Endometrial microvascular endothelial cells (primary cell): ENCODE data around the gene TMEM9B. TPM values are rescaled to one million over a fixed set of nuclear protein-coding genes. Genes with fewer than 3 reads are reported as not detected.
"Not testable (repeated sequence)": the region's sequence is repeated elsewhere in the genome, so short reads cannot be mapped to it uniquely, and the experiment has no call there.

Source experiments
- in situ Hi-C: cut with HindIII; loops from 2 replicates; pipeline ENCODE4 v1.10.0; 2017; ENCODE audit warnings: low sequenced_read_pairs, low pct_unique_long_range_greater_than_20kb; ENCODE audit errors: inconsistent ontology term
- total RNA-seq: library from RNA; depleted of rRNA; stranded (reverse); fragments of >200 nt; gene quantifications from one replicate; pipeline ENCODE4 v1.2.3, GENCODE V29; 2015; ENCODE audit errors: inconsistent ontology term

The TMEM9B gene
- 33.6 TPM for total RNA-seq

DNA sequence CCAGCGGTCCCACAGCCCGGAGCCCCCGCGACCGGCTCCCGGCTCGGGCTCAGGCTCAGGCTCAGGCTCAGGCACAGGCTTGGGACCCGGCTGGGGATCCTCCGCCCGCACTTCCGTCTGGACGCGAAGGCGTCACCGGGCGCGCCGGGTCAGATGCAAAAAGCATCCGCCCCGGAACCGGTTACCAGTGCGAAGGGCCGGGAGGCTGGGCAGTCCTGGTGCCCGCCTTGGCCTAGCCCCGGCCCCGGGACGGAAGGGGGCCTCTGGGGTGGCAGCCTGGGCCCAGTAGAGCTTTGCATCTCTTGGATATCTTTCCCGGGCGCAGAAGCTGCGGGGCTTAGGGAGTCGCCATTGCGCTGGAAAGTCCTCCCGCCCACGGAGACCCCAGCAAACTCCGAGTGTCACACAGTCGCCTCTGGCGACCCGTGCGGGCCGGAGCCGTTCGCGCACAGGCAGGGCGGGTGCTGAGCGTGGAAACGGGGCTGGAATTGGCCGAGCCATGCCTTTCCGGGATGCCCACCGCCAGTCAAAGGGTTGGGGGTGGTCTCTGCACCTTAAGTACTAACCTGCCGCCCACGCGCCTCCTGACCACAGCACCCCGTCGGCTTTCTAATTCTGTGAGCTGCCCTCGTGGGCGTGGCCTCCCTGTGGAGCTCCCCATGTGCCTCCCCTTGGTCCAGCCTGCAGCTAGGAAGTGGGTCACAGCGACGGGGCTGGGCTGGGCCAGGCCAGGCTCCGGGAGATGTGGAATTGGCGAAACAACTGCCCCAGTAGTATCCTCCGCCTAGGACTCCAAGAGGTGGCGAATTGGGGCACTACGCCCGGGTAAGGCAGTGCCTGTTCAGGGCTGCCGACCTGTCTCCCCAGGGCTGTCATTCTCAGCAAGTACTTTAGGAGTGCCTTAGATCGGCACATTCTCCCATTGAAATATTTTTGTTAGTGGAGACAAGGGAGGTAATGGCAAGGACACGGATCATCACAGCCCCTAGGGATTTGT lies at the start of gene TMEM9B:
TMEM9B (minus strand) TSS at position 119 of the 997 bp plus-strand sequence. CDS start 129 bp downstream, outside the sequence.
- in situ Hi-C loops: no loop called here

DNA sequence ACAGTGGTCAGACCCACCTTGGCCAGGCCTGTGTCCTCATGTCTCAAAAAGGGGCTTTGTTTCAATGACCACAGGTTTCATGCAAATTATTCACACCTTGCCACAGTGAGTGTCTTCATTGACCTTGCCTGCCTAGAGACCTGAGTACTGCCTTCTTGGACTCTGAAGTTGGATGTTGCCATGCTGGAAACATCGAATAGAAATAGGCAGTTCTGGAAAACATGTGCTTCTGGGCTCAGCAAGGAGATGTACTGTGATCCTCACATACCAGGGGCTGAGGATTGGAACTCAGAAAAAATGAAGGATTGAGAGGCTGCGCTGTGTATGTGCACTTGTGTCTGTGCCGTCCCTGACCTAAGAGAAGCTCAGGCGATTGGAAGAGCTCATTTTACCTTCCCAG lies 49.1 kb upstream of the TMEM9B start:
- in situ Hi-C loops: loop anchor here (25.0 kb wide), 1 partner anchor 124 kb away; no protein-coding TSS in a partner anchor

DNA sequence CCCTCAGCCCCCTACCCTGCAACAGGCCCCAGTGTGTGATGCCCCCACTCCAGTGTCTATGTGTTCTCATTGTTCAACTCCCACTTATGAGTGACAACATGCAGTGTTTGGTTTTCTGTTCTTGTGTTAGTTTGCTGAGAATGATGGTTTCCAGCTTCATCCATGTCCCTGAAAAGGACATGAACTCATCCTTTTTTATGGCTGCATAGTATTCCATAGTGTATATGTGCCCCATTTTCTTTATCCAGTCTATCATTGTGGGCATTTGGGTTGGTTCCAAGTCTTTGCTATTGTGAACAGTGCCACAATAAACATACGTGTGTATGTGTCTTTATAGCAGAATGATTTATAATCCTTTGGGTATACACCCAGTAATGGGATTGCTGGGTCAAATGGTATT lies 45.3 kb upstream of the TMEM9B start:
- in situ Hi-C loops: loop anchor here (25.0 kb wide), 1 partner anchor 128 kb away; no protein-coding TSS in a partner anchor

DNA sequence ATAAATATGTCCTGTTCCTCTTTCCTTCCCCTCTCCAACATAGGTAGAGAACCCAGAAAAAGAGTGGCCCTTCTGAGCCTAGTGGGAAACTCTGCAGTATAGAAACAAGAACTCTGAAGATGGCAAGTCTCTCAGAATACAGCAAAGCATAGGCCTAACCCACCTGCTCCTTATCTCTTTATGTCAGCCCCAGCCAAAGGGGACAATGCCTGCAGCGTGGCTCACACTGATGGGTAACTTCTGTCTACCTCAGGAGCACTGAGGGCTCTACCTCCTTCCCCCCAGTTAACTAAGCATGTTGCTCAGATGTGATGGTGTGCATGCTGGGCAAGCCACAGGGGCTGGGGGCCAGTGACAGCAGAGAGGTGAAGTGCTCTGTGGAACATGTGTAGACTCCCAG lies 44.4 kb upstream of the TMEM9B start:
- in situ Hi-C loops: loop anchor here (25.0 kb wide), 1 partner anchor 129 kb away; no protein-coding TSS in a partner anchor

DNA sequence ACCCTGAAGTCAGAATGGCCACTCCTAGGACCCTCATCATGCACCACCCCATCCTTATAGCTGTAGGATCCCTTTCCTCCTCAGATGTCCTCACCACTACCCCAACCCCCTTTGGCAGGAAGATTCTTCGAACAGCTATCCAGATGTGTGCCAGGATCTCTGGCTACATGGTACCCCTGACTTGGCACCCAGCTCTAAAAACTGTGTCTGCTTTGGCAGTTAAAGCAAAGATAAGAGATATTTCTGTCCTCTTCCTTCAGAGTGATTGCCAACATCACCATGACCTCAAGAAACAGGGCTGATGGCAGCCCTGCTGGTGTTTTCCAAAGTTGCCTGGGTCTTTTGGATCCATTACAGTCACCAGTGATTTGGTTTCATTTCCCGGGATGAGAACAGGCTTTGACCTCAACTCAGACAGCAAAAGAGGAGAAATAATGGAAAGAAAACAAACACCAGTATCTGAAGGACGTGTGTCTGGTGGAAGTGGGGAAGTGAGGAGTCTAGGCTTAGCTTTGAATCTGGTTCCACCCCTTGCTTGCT lies 43.8 kb upstream of the TMEM9B start:
- in situ Hi-C loops: loop anchor here (25.0 kb wide), 1 partner anchor 129 kb away; no protein-coding TSS in a partner anchor

DNA sequence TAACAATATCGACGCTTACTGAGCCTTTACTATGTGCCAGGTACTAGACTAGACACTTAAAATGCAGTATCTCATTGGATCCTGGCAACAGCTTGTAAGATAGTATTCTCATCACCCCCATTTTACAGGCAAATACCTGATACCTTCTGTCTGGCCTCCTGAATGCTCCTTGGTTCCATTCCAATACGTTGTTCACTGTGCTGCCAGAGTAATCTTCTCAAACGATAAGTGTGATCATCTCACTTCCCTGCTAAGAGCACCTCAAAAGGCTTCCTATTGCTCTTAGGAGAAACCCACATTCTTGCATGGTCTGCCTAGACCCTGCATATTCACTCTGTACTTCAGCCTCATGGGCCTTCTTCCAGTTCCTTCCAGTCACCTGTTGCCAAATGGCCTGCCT lies 40.8 kb upstream of the TMEM9B start:
- in situ Hi-C loops: loop anchor here (25.0 kb wide), 1 partner anchor 132 kb away; no protein-coding TSS in a partner anchor

DNA sequence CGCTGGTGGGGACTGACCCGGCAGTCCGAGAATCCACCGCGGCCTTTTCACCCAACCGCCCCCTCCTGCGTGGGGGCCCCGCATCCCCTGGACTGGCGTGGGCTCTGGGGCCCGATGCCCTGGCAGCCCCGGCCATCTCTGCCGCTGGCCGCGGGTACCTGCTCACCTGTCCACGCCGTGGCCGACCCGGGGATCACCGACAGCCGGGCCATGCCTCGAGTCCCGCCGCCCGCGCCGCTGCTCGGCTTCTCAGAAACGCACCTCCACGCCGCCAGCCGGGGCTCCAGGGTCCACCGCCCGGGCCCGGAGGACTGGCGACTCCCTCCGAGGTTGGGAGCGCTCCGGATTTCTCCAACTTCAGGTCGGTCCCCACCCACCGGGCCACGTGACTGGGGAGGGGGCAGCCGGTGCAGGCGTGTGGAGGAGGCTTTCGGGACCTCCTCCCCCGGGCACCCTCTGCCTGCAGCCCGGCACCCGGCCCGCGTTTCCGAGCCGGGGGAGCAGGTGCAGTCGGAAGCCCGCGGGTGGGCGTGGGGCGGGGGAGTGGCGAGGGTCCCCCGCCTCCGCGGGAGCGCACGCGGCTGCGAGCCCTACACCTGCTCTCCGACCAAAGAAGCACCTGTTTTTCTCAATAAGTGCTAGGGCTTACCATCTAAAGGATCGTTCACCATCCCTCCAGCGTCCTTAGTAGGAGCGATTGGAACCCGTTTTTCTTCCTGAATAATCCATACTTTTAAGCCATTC lies 40.1 kb upstream of the TMEM9B start:
- in situ Hi-C loops: loop anchor here (25.0 kb wide), 1 partner anchor 133 kb away; no protein-coding TSS in a partner anchor

DNA sequence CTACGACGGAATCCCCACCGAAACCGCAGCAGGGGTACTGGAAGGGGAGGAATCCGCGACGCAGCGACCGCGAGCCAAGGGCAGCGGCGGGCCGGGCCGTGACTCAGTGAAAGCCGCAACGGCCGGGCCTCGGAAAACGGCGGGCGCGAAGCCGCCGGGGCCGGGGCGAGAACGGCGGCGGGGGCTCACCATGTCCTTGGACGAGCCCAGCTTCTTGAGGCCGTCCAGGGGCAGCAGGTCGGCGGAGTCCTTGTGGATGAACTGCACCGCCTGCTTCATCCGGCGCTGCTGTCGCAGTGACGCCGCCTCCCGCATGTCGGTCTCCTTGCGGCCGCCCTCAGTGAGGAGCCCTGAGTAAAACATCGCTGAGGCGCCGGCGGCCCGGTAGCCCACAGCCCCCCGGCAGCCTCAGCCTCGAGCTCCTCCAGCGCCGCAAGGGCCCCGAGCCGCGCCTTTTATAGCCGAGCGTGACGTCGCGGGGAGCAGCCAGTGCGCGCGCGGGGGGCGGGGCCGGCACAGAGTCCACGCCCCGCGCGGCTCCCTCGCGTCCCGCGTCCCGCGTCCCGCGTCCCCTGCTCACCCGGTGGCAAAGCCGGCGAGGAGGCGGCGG lies 39.4 kb upstream of the TMEM9B start, which contains the start of gene NRIP3:
NRIP3 (minus strand) TSS at position 429 of the 610 bp plus-strand sequence; CDS start at position 363, 66 bp downstream.
- in situ Hi-C loops: loop anchor here (25.0 kb wide), 1 partner anchor 134 kb away; no protein-coding TSS in a partner anchor

DNA sequence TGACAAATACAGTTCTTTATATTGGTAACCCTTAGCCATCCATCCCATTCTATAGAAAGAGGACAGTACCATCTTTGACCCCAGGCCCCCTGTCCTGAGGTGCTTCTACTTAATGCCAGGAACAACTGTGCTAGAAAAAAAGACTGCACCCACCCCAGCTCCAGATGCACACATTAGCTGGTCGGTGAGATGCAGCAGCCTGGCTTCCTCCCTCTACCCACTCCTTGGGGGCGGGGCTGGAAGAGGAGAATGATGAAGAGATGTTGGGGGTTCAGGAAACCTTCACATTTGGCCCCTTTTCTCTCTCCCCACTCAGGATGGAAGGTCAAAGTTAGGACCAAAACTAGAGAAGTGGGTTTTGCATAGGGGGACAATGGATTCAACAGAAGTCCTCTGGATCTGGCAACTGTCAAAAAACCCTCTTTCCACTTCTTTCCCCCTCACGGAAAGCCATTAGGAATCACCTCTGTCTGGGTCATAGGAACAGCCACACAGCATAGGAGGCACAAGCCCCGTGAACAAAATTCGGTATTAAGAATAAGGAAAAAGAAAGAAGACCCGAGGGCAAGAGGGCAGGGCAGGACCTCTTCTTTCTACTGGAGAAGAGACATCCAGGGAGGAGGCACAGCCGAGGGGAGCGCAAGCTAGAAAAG lies 38.8 kb upstream of the TMEM9B start:
- in situ Hi-C loops: loop anchor here (25.0 kb wide), 1 partner anchor 134 kb away; no protein-coding TSS in a partner anchor

DNA sequence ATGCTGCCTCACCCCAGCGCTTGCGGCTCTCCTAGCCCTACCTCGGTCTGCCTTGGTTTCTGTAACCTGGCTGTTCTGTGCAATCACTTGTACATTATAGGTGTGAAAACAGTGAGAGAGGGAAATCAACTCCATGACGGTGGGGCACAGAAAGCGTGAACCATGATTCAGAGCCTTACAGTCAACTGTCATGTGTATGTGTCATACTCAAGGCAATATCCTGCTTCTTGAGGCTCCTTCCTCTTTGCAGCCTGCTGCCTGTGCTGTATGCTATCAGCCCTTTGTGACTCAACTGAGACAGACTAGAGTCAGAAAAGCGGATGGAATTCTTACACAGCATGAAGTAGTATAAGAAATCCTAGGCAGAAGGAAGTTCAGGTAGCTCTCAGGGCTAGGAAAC lies 37.5 kb upstream of the TMEM9B start:
- in situ Hi-C loops: loop anchor here (25.0 kb wide), 1 partner anchor 136 kb away; no protein-coding TSS in a partner anchor

DNA sequence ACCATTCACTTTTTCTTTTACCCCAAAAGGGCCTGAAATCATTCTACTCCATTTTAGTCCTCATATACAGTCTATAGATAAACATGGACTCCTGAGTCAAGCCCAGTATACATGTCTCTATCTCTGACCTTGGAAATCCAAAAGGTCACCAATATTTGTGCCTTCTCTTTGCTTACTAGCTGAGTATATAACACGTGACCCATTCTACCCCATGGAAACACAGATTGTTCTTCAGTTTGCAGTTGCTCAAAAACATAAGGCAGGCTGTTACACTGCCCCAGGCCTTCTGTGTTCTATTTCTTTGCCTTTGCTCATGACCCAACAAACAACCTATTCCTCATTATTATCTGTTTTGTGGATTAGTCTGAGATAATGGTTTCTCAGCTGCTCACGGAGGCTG lies 33.8 kb upstream of the TMEM9B start:
- in situ Hi-C loops: no loop called here

DNA sequence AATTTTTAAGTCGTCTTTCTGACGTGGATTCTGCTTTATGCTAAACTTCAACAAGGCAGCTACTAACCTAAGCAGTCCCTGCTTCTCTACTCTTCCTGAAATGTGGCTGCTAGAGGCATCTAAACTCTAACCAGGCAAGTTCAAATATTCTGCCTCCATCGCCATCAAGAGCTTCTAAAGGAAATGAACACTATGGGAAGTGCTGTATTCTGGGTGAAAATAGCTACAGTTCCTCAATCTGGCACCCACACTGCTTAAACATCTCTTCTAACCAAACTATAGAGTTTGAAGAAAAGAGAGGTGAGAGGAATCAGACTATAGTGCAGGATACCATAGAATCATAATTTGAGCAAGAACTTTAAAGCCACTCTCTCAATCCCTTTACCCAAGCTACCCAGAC lies 33.2 kb upstream of the TMEM9B start:
- in situ Hi-C loops: no loop called here

DNA sequence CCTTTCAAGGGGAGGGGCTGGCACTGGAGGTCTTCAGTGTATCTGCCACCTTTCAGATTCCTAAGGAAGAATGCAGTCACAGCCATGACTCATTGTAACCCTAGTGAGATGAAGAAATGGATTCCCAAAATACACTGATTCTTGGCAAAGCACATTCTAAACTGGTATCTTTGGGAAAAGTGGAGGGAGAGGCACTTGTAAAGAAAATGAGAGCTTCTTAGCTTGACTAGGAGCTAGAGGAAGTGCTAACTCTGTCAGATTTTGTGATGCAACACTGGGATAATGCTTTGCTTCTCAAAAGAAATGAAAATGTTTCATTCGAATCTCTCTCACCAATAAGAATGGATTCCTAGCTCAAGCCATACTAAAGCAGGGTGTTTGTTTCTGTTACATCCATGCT lies 25.2 kb upstream of the TMEM9B start:
- in situ Hi-C loops: no loop called here

DNA sequence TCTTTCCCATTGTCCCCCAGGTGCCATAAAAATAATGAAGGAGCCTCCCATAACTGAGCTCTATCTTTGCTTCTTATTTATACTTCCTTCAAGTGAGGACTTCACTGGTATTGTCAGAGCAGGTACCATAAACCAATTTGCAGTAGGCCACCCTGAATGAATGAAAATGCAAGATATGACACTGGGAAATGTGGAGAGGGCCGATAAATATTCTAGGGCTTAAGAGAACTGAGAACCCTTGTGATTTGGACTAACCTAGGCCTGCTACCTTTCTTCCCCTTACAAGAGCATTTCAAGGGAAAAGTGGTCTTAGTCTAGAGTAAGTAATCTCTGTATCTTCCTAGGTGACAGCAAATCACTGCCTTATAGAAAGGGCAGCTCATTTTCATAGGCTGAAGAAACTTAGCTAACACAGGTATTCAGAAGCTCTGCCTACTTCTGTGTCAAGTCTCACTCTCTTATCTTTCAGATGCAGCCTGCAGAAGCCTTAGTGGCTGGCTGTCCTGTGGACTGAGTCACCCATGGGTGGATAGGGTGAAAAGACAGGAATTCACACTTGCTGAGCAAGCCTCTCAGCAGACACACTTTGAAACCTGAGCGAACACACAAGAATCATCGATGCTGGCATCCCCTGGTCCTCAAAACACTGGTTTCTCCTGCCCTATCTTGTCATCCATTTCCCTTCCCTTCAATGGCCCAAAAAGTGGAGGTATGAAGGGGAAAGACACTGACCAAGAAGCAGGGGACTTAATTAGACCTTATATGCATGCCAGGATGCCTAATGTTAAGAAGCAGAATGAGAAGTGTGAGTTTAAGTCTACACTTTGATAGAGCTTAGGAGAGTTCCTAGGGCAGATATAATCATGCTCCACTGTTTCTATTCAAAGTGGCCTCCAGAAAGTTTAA lies 24.3 kb upstream of the TMEM9B start:
- in situ Hi-C loops: no loop called here

DNA sequence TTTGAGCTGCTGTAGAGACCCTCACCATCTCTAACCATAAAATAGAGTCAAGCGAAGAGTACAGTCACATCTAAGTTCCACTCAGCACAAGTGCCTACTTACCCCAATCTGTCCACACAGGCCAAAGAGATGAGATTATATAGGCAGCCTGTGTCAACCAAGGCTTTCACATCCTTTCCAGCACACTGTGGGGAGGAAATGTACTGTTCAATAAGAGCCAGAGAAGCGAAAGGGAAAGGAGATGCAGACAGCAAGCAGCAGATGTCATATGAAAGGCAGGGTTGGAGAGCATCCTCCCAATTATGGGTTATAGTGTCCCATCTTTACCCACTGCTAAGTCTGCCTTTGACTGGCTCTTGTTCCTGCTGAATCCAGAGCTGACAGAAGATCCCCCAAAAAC lies 23.2 kb upstream of the TMEM9B start:
- in situ Hi-C loops: no loop called here

DNA sequence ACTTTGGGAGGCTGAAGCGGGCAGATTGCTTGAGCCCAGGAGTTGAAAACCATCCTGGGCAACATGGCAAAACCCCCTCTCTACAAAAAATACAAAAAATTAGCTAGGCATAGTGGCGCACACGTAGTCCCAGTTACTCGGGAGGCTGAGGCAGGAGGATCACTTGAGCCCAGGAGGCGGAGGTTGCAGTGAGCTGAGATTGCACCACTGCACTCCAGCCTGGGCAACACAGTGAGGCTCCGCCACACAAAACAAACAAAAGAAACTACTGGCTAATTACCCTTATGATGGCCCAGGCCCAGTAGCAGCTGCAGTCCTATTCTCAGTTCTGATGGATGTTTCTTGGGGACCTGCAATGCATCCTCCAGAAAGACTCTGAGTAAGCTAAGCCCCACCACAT lies 22.5 kb upstream of the TMEM9B start:
- in situ Hi-C loops: not testable (repeated sequence)

DNA sequence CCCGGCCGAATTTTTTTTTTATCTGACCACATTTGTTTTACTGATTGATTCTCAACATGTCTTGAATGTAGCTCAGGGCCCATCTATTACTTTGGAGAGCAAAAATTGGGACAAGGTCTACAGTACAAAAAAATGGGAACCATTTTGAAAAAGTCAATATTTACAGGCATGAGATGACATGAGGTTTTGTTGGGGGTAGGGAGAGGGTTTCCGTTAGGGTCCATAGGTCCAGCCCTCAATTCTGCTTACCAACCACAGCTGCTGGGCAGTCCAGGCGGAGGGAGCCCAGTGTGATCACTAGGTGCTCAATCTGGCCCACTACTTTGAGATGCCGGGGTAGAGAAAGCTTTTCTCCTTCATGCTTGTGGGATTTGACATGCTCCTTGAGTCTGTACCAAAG lies 21.2 kb upstream of the TMEM9B start:
- in situ Hi-C loops: no loop called here
